ENCODE measurements around the gene PFKFB4.

The PFKFB4 gene

DNA sequence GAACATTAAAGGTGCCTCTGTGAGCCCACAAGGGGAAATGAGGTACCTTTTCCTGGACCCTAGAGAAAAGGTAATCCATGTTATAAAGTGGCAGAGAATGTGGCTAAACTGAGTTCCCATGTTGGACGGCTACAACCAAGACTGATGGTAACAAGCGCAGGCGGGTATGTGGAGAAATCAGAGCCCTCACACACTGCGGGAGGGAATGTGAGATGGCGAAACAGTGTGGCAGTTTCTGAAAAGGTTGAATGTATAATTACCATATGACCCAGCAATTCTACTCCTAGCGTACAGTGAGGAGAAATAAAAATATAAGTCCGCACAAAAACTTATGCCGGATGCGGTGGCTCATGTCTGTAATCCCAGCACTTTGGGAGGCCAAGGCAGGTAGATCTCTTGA lies 28.6 kb downstream of the PFKFB4 start:
- TF ChIP-seq, protein P1, sequence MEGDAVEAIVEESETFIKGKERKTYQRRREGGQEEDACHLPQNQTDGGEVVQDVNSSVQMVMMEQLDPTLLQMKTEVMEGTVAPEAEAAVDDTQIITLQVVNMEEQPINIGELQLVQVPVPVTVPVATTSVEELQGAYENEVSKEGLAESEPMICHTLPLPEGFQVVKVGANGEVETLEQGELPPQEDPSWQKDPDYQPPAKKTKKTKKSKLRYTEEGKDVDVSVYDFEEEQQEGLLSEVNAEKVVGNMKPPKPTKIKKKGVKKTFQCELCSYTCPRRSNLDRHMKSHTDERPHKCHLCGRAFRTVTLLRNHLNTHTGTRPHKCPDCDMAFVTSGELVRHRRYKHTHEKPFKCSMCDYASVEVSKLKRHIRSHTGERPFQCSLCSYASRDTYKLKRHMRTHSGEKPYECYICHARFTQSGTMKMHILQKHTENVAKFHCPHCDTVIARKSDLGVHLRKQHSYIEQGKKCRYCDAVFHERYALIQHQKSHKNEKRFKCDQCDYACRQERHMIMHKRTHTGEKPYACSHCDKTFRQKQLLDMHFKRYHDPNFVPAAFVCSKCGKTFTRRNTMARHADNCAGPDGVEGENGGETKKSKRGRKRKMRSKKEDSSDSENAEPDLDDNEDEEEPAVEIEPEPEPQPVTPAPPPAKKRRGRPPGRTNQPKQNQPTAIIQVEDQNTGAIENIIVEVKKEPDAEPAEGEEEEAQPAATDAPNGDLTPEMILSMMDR (IDR thresholded peaks at IDR 0.05; ENCODE audit: extremely low read depth, insufficient read depth, missing control alignments): no peak
- DNase-seq (ENCODE audit: low spot score): no peak
- in situ Hi-C loops (cut with MboI; ENCODE audit: low pct_unique_long_range_greater_than_20kb, low sequenced_read_pairs, unreplicated experiment): no loop called here

DNA sequence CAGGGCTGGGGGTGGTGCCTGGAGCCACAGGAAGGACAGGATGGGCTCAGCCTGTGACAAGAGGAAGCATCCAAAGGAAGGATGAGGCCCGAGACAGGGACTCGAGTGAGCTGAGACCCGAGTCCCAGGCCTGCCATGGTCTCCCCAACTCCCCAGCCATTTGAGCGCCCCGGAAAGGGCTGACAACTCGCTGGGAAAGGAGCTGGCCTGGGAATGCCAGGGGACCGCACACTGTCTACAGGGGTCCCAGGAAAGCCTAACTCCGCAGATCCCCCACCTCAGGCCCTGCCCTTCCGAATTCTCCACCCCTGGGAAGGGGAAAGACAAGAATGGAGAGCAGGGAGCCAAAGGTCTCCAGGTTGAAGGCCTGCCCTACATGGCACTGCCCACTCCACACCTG lies 31.6 kb downstream of the PFKFB4 start:
- TF ChIP-seq, protein P1 (IDR thresholded peaks at IDR 0.05; ENCODE audit: extremely low read depth, insufficient read depth, missing control alignments): no peak
- in situ Hi-C loops (cut with MboI; ENCODE audit: low pct_unique_long_range_greater_than_20kb, low sequenced_read_pairs, unreplicated experiment): no loop called here

DNA sequence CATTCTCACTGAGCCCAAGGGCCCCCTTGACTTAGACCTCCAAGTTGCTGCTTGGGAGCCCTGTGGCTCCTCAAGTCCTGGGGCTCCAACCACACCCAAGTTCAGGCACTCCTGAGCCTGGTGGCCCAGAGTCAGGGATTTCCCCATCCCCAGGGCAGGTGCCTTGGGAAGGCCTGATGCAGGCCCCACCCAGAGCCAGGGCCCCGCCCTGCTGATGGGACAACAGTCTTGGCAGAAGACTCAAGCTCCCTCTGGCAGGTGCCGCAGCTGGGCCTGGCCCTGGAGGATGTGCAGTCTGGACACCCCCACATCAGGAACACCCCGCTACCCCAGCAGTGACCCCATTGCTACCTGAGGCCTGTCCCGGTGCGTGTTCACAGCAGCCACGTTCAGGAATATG lies 35.0 kb downstream of the PFKFB4 start:
- DNase-seq (ENCODE audit: low spot score): no peak
- in situ Hi-C loops (cut with MboI; ENCODE audit: low pct_unique_long_range_greater_than_20kb, low sequenced_read_pairs, unreplicated experiment): no loop called here
- TF ChIP-seq, protein P1 (IDR thresholded peaks at IDR 0.05; ENCODE audit: extremely low read depth, insufficient read depth, missing control alignments): no peak

More for the DNA sequence above, 31.6 kb downstream of the PFKFB4 start:
- DNase-seq (ENCODE audit: low spot score): no peak

DNA sequence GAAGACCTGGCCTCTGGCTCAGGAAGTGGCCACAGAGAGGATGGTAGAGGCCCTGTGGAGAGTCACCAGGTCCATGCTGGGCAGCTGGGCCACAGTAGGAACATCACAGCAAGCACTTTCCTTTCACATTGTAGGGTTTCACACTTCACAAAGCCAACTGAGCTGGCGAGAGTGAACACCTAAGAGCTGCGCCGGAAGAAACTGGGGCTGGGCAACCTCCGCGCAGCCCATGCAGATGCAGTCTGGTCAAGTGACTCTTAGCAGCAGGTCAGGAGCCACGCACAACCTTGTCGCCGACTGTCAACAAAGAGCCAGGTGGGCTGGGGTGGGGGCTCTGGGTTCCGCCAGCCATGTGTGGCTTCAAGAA lies 37.3 kb downstream of the PFKFB4 start:
- in situ Hi-C loops (cut with MboI; ENCODE audit: low pct_unique_long_range_greater_than_20kb, low sequenced_read_pairs, unreplicated experiment): no loop called here

DNA sequence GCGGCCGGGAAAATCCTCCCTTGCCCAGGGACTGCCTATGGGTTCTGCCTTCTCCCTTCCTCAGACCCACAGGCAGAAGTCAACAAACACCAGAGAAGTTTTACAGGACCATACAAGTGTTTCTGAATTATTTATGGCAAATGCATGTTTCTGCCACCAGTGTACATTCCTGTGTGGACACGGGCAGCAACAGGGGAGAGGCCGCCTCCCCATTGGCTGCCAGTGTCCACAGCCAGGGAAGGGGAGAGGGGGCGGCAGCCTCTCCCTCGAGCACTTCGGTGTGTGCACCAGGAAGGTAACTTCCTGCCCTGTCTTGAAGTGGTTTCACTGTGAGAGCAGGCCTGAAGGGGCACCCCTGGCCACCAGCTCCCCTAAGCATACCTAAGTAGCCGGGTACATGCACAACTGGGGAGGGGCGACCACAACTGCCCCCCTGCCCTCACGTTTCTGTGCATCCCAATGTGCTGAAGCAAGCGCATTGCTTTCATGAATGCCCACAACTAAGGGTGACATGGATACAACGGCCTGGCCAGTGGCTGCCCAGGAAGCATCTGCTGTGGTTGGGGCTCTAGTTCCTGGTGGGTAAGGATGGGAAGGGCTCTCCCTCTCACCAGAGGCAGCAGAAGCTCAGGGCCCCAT lies 37.8 kb downstream of the PFKFB4 start:
- no peak for DNase-seq (ENCODE audit: low spot score)
- in situ Hi-C loops (cut with MboI; ENCODE audit: low pct_unique_long_range_greater_than_20kb, low sequenced_read_pairs, unreplicated experiment): no loop called here
- TF ChIP-seq, protein P1 (IDR thresholded peaks at IDR 0.05; ENCODE audit: extremely low read depth, insufficient read depth, missing control alignments): no peak

More for the DNA sequence above, 37.3 kb downstream of the PFKFB4 start:
- DNase-seq (ENCODE audit: low spot score): no peak
- TF ChIP-seq, protein P1 (IDR thresholded peaks at IDR 0.05; ENCODE audit: extremely low read depth, insufficient read depth, missing control alignments): no peak

DNA sequence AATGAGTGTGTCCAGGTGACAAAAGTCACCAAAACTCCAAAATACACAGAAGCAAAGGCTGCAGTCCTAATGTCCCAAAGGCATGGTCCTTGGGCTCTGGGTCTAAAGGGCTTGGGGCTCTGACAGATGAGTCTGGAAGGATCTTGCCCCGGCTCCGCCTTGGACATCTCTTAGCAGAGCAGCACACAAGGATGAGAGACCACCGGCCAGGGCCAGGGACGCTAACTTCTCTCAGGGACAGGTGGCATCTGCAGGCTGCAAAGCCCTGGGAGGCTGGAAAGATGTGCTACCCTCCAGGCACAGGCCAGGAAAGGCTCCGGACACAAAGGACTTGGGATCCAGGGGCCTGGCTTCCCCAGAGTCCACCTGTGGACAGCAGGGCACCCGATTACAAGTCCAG lies 38.5 kb downstream of the PFKFB4 start:
- DNase-seq (ENCODE audit: low spot score): no peak
- TF ChIP-seq, protein P1 (IDR thresholded peaks at IDR 0.05; ENCODE audit: extremely low read depth, insufficient read depth, missing control alignments): no peak
- in situ Hi-C loops (cut with MboI; ENCODE audit: low pct_unique_long_range_greater_than_20kb, low sequenced_read_pairs, unreplicated experiment): no loop called here

Measured in GM13977 (cell line).